HEK293 (cell line): ENCODE measurements around the gene FLVCR1.

ENCODE experiments used
- CTCF ChIA-PET: fragments of 350-600 bp; formaldehyde crosslinking; extraction: SDS; loops from one replicate; lab custom pipeline; 2021; ENCODE audit warnings: antibody characterized with exemption; lab: Yijun Ruan, JAX
- POLR2A ChIA-PET: fragments of 300-600 bp; formaldehyde crosslinking; extraction: SDS; loops from one replicate; lab custom pipeline; 2020; ENCODE audit warnings: antibody characterized with exemption, inconsistent platforms; lab: Yijun Ruan, JAX
- H3K27ac ChIP-seq: fragments of 200-500 bp; sonication (Bioruptor generic); 2 replicates; pipeline ENCODE4 v1.5.1; 2014; ENCODE audit warnings: low read depth, low read length, control low read depth, inconsistent platforms; ENCODE audit errors: extremely low read depth
- H3K36me3 ChIP-seq, 2 experiments: fragments of 200-500 bp in 1 of 2; sonication (Bioruptor generic) in 1 of 2; 1 replicate in 1 of 2; 2 replicates in 1 of 2; pipeline ENCODE4 v1.5.1; 2014 to 2017; ENCODE audit warnings: inconsistent platforms in 2 of 2, low read length in 2 of 2; ENCODE audit not compliant: control insufficient read depth in 2 of 2, insufficient read depth in 1 of 2
- H3K4me1 ChIP-seq: fragments of 200-500 bp; sonication (Bioruptor generic); 2 replicates; pipeline ENCODE4 v1.5.1; 2014; ENCODE audit warnings: mild to moderate bottlenecking, low read length, inconsistent platforms; ENCODE audit not compliant: control insufficient read depth, insufficient read depth
- H3K4me3 ChIP-seq: 2 replicates; pipeline ENCODE4 v1.5.1; 2011; ENCODE audit warnings: low read depth, mild to moderate bottlenecking, control low read depth, low read length, moderate library complexity
- H3K9me3 ChIP-seq: fragments of 200-500 bp; sonication (Bioruptor generic); 2 replicates; pipeline ENCODE4 v1.5.1; 2014; ENCODE audit warnings: low read depth, low read length, inconsistent platforms; ENCODE audit not compliant: control insufficient read depth, insufficient read depth
- EGR2 ChIP-seq: fragments of 450-650 bp; formaldehyde crosslinking; IDR thresholded peaks from 2 replicates; pipeline ENCODE4 v1.5.1; 2016; ENCODE audit warnings: low read depth, missing biosample characterization, missing genetic modification characterization
- PRDM1 ChIP-seq: fragments of 450-650 bp; formaldehyde crosslinking; IDR thresholded peaks from 2 replicates; pipeline ENCODE4; 2016; ENCODE audit warnings: missing biosample characterization, missing genetic modification characterization
- SETDB1 ChIP-seq: IDR thresholded peaks from one replicate; pipeline ENCODE4 v1.6.1; 2017; ENCODE audit warnings: mild to moderate bottlenecking, low read length, moderate library complexity, mixed read lengths; ENCODE audit not compliant: insufficient read length
- YY1 ChIP-seq: fragments of 450-650 bp; formaldehyde crosslinking; IDR thresholded peaks from 2 replicates; pipeline ENCODE4 v1.5.1; 2018; ENCODE audit warnings: missing biosample characterization, missing genetic modification characterization
- ZBTB7A ChIP-seq: fragments of 450-650 bp; formaldehyde crosslinking; IDR thresholded peaks from 2 replicates; pipeline ENCODE4 v1.5.1; 2016; ENCODE audit warnings: low read depth, missing biosample characterization, missing genetic modification characterization
- ZBTB8A ChIP-seq: fragments of 450-650 bp; formaldehyde crosslinking; IDR thresholded peaks from 2 replicates; pipeline ENCODE4 v1.5.1; 2016; ENCODE audit warnings: missing biosample characterization, missing genetic modification characterization
- ZNF169 ChIP-seq: fragments of 450-650 bp; formaldehyde crosslinking; IDR thresholded peaks from 2 replicates; pipeline ENCODE4 v1.5.1; 2016; ENCODE audit warnings: missing biosample characterization, missing genetic modification characterization
- ZNF174 ChIP-seq: fragments of 450-650 bp; formaldehyde crosslinking; IDR thresholded peaks from 2 replicates; pipeline ENCODE4 v1.5.0; 2017; ENCODE audit warnings: missing biosample characterization, mild to moderate bottlenecking, missing genetic modification characterization
- ZNF24 ChIP-seq: fragments of 450-650 bp; formaldehyde crosslinking; IDR thresholded peaks from 2 replicates; pipeline ENCODE4 v1.5.1; 2016; ENCODE audit warnings: missing biosample characterization, missing genetic modification characterization
- ZNF274 ChIP-seq, 2 experiments: fragments of 200-500 bp in 1 of 2; fragments of 450-650 bp in 1 of 2; sonication (Bioruptor generic) in 1 of 2; formaldehyde crosslinking in 1 of 2; IDR thresholded peaks; 2 replicates each; pipeline versions ENCODE4 v1.5.1 to v1.6.1; 2014 to 2016; ENCODE audit warnings: borderline replicate concordance in 1 of 2, inconsistent platforms in 1 of 2, low read length in 1 of 2, missing biosample characterization in 1 of 2, missing genetic modification characterization in 1 of 2
- ZNF585B ChIP-seq: fragments of 450-650 bp; formaldehyde crosslinking; IDR thresholded peaks from 2 replicates; pipeline ENCODE4 v1.5.1; 2016; ENCODE audit warnings: missing biosample characterization, missing genetic modification characterization
- ZNF610 ChIP-seq: fragments of 450-650 bp; formaldehyde crosslinking; IDR thresholded peaks from 2 replicates; pipeline ENCODE4 v1.5.1; 2016; ENCODE audit warnings: missing biosample characterization, missing genetic modification characterization, borderline replicate concordance
- ZNF626 ChIP-seq: fragments of 450-650 bp; sonication (Bioruptor Pico); formaldehyde crosslinking; IDR thresholded peaks from 2 replicates; pipeline ENCODE4 v1.5.1; 2018; ENCODE audit warnings: missing biosample characterization, missing genetic modification characterization, inconsistent platforms
- ZNF747 ChIP-seq: fragments of 450-650 bp; formaldehyde crosslinking; IDR thresholded peaks from 2 replicates; pipeline ENCODE4 v1.5.1; 2016; ENCODE audit warnings: missing biosample characterization, missing genetic modification characterization
- ZNF776 ChIP-seq: fragments of 450-650 bp; formaldehyde crosslinking; IDR thresholded peaks from 2 replicates; pipeline ENCODE4 v1.5.0; 2017; ENCODE audit warnings: missing biosample characterization, missing genetic modification characterization, borderline replicate concordance
- ZNF791 ChIP-seq: fragments of 450-650 bp; formaldehyde crosslinking; IDR thresholded peaks from 2 replicates; pipeline ENCODE4 v1.5.1; 2016; ENCODE audit warnings: missing biosample characterization, missing genetic modification characterization
- TF ChIP-seq, protein P1 (sequence below): fragments of 450-650 bp; formaldehyde crosslinking; IDR thresholded peaks from 2 replicates; pipeline ENCODE4 v1.5.1; 2016; ENCODE audit warnings: missing biosample characterization, missing genetic modification characterization
- TF ChIP-seq, protein P2 (sequence below): IDR thresholded peaks from 2 replicates; pipeline ENCODE4 v1.6.1; 2011; ENCODE audit warnings: mild to moderate bottlenecking, low read depth, low read length, borderline replicate concordance
- TF ChIP-seq, protein P3 (sequence below): fragments of 450-650 bp; formaldehyde crosslinking; IDR thresholded peaks from 2 replicates; pipeline ENCODE4; 2016; ENCODE audit warnings: missing biosample characterization, missing genetic modification characterization

The FLVCR1 gene

DNA sequence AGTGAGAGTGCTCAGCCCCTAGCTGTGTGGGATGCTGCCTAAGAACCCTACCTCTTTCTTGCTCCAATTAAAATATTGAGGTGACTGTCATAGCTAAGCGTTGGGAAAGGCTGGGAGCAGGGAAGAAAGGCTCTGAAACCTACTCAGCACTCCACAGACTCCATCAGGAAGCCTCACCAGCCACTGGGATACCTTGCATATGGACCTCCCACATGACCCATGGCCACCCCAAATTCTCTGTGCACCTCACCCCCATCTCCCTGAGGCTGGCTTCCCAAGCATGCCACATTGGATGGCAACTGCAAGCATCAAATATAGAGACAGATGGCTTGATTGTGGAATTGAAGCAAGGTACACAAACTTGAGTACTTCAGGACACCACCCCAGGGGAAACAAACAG is 41.8 kb downstream of the FLVCR1 start:
- Histone ChIP-seq H3K4me1 (no peaks in the 10 kb centered on the region), H3K27ac (no peak overlapping the region)
- TF ChIP-seq ZNF747 (tag by site-specific recombination) (no peak), ZNF169 (tag by site-specific recombination) (no peak), EGR2 (no peak), ZBTB7A (tag by site-specific recombination) (no peak), ZBTB8A (no peak), ZNF274 (IDR thresholded peaks at IDR 0.05; ENCODE audit: low read length) (no peak), ZNF274 (tag by site-specific recombination; IDR thresholded peaks at IDR 0.05; ENCODE audit: borderline replicate concordance) (no peak), ZNF174 (no peak), ZNF585B (tag by site-specific recombination) (no peak), ZNF776 (tag by site-specific recombination) (no peak), PRDM1 (tag by site-specific recombination) (no peak), YY1 (tag by site-specific recombination) (no peak)
- TF ChIP-seq, protein P1, sequence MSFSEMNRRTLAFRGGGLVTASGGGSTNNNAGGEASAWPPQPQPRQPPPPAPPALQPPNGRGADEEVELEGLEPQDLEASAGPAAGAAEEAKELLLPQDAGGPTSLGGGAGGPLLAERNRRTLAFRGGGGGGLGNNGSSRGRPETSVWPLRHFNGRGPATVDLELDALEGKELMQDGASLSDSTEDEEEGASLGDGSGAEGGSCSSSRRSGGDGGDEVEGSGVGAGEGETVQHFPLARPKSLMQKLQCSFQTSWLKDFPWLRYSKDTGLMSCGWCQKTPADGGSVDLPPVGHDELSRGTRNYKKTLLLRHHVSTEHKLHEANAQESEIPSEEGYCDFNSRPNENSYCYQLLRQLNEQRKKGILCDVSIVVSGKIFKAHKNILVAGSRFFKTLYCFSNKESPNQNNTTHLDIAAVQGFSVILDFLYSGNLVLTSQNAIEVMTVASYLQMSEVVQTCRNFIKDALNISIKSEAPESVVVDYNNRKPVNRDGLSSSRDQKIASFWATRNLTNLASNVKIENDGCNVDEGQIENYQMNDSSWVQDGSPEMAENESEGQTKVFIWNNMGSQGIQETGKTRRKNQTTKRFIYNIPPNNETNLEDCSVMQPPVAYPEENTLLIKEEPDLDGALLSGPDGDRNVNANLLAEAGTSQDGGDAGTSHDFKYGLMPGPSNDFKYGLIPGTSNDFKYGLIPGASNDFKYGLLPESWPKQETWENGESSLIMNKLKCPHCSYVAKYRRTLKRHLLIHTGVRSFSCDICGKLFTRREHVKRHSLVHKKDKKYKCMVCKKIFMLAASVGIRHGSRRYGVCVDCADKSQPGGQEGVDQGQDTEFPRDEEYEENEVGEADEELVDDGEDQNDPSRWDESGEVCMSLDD (tag by site-specific recombination): no peak
- TF ChIP-seq, protein P2, sequence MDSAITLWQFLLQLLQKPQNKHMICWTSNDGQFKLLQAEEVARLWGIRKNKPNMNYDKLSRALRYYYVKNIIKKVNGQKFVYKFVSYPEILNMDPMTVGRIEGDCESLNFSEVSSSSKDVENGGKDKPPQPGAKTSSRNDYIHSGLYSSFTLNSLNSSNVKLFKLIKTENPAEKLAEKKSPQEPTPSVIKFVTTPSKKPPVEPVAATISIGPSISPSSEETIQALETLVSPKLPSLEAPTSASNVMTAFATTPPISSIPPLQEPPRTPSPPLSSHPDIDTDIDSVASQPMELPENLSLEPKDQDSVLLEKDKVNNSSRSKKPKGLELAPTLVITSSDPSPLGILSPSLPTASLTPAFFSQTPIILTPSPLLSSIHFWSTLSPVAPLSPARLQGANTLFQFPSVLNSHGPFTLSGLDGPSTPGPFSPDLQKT: no peak
- TF ChIP-seq, all 188 proteins: peak for 0
- POLR2A ChIA-PET: no interaction called here
- no peaks in the 10 kb centered on the region for H3K9me3 ChIP-seq
- peaks cover 31 to 49% of the 10 kb centered on the region in 2 experiments for H3K36me3 ChIP-seq
- CTCF ChIA-PET: interaction anchor here (0.8 kb wide), 2 partner anchors 8 to 235 kb away, joined by 3 read pairs; no protein-coding TSS in a partner anchor
- H3K4me3 ChIP-seq: no peak overlapping the region

DNA sequence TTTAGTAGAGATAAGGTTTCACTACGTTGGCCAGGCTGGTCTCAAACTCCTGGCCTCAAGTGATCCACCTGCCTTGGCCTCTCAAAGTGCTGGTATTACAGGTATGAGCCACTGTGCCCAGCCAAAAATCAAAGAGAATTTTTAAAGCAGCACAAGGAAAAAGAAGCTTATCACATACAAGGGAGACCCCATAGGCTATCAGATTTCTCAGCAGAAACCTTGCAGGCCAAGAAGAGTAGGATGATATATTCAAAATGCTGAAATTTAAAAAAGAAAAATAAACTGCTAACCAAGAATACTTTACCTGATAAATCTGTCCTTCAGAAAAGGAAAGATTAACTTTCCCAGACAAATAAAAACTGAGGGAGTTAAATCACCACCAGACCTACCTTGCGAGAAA is 43.2 kb downstream of the FLVCR1 start:
- TF ChIP-seq ZNF791 (tag by site-specific recombination) (peak; percentile 98), ZNF610 (no peak), SETDB1 (peak; percentile 46), ZNF626 (tag by site-specific recombination) (0 out of 2 replicates have a peak, but pooled peaks have one; percentile 40)
- CTCF ChIA-PET: interaction anchor here (0.5 kb wide), 1 partner anchor 97 kb away, joined by 3 read pairs; no protein-coding TSS in a partner anchor
- POLR2A ChIA-PET: interaction anchor here (1.5 kb wide), 1 partner anchor 43 kb away, joined by 5 read pairs; the partner anchor contains the start of gene FLVCR1

DNA sequence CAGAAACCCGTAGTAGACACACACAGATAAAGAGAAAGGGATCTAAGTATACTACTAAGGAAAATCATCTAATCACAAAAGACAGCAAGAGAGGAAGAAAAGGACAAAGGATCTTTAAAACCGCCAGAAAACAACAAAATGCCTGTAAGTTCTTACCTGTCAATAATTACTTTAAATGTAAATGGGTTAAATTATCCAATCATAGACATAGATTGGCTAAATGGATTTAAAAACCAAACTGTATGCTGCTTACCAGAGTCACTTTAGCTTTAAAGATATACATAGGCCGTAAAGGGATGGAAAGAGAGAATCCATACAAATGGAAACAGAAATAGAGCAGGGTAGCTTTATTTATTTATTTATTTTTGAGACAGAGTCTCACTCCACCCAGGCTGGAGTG is 44.0 kb downstream of the FLVCR1 start:
- POLR2A ChIA-PET: interaction anchor here (1.5 kb wide), 1 partner anchor 44 kb away, joined by 5 read pairs; the partner anchor contains the start of gene FLVCR1

More for the DNA sequence above, 43.2 kb downstream of the FLVCR1 start:
- no peaks in the 10 kb centered on the region for H3K9me3 ChIP-seq
- no peaks in the 10 kb centered on the region for H3K4me1 ChIP-seq
- H3K36me3 ChIP-seq: peaks cover 24 to 35% of the 10 kb centered on the region in 2 experiments
- no peak overlapping the region for H3K27ac ChIP-seq
- no peak overlapping the region for H3K4me3 ChIP-seq

More for the DNA sequence above, 44.0 kb downstream of the FLVCR1 start:
- peaks cover 18 to 31% of the 10 kb centered on the region in 2 experiments for H3K36me3 ChIP-seq
- no peak overlapping the region for H3K27ac ChIP-seq
- TF ChIP-seq, protein P3, sequence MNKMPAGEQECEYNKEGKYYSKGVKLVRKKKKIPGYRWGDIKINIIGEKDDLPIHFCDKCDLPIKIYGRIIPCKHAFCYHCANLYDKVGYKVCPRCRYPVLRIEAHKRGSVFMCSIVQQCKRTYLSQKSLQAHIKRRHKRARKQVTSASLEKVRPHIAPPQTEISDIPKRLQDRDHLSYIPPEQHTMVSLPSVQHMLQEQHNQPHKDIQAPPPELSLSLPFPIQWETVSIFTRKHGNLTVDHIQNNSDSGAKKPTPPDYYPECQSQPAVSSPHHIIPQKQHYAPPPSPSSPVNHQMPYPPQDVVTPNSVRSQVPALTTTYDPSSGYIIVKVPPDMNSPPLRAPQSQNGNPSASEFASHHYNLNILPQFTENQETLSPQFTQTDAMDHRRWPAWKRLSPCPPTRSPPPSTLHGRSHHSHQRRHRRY: no peak
- TF ChIP-seq ZNF24 (tag by site-specific recombination) (no peak), SETDB1 (peak; percentile 56)
- TF ChIP-seq, all 188 proteins: peak for 1
- no peaks in the 10 kb centered on the region for H3K9me3 ChIP-seq
- no peaks in the 10 kb centered on the region for H3K4me1 ChIP-seq
- CTCF ChIA-PET: interaction anchor here (0.5 kb wide), 1 partner anchor 96 kb away, joined by 3 read pairs; no protein-coding TSS in a partner anchor
- no peak overlapping the region for H3K4me3 ChIP-seq
